Activated CD4-positive, alpha-beta T cell treated with anti-CD3 and anti-CD28 coated beads for 36 hours (primary cell): ENCODE results near the gene RBMS1. TPM values are rescaled to one million over a fixed set of nuclear protein-coding genes. Genes with fewer than 3 reads are reported as not detected.

Experiments
- ATAC-seq: fragments of 200-7000 bp; cut with Tn5 transposase; one replicate; pipeline ENCODE4 v1.10.0; 2021; ENCODE audit warnings: mild to moderate bottlenecking, moderate library complexity
- CTCF ChIA-PET: fragments of 350-600 bp; sonication (Branson Sonifier 250); formaldehyde crosslinking; loops from one replicate; lab custom pipeline; 2021; ENCODE audit warnings: antibody characterized with exemption; lab: Charles Lee
- POLR2A ChIA-PET: fragments of 350-600 bp; sonication (Branson Sonifier 250); formaldehyde crosslinking; loops from one replicate; lab custom pipeline; 2021; ENCODE audit warnings: antibody characterized with exemption, inconsistent platforms; lab: Charles Lee
- DNase-seq: peaks from one replicate; pipeline ENCODE4 v3.0.0-alpha.2; 2020
- H3K27ac Mint-ChIP-seq: one replicate; pipeline ENCODE4 v1.8.0; 2021; ENCODE audit warnings: mixed read lengths
- H3K27me3 Mint-ChIP-seq: one replicate; pipeline ENCODE4 v1.8.0; 2021; ENCODE audit warnings: mixed read lengths
- H3K36me3 Mint-ChIP-seq: one replicate; pipeline ENCODE4 v1.8.0; 2021; ENCODE audit warnings: low read depth, mixed read lengths
- H3K4me1 Mint-ChIP-seq: one replicate; pipeline ENCODE4 v1.8.0; 2021; ENCODE audit warnings: mixed read lengths
- H3K4me3 Mint-ChIP-seq: one replicate; pipeline ENCODE4 v1.8.0; 2021; ENCODE audit warnings: mild to moderate bottlenecking, moderate library complexity, mixed read lengths
- H3K9me3 Mint-ChIP-seq: one replicate; pipeline ENCODE4 v1.8.0; 2021; ENCODE audit warnings: low read depth, mixed read lengths
- intact Hi-C, 2 experiments: fragments of 100-400 bp; cut with DNase I in 1 of 2; cut with micrococcal nuclease in 1 of 2; formaldehyde crosslinking; loops; one replicate each; pipeline versions ENCODE4 v1.14.2 to v1.15.1; 2022 to 2024; cut with DNase I, micrococcal nuclease
- total RNA-seq, 2 experiments: library from RNA; stranded (reverse); gene quantifications; one replicate each; pipeline ENCODE4 v1.2.3, GENCODE V29; 2021

Gene RBMS1
- 10 to 100 TPM; 39.3 to 47.7 TPM for total RNA-seq

- H3K4me3 Mint-ChIP-seq, result peak within 1 kb of the TSS; percentile 91
- ChIA-PET CTCF (interaction anchor here (1.0 kb wide), 1 partner anchor 21 kb away, joined by 3 read pairs; no protein-coding TSS in a partner anchor), POLR2A (interaction anchor here (0.7 kb wide), 1 partner anchor 650 kb away, joined by 3 read pairs; no protein-coding TSS in a partner anchor)
- ATAC-seq (peak; percentile 31), DNase-seq (peak; percentile 70)
- intact Hi-C loops, result loop anchor here (2.0 to 10.0 kb wide), 5 partner anchors 65 to 671 kb away; partner anchors contain the start of gene TANK (in 2 of the 2)
- no peaks in the 10 kb centered on the region for H3K36me3 Mint-ChIP-seq
- H3K27ac Mint-ChIP-seq, result peak within 1 kb of the TSS; percentile 65
- peaks cover 48% of the 10 kb centered on the region for H3K4me1 Mint-ChIP-seq
- no peaks in the 10 kb centered on the region for H3K9me3 Mint-ChIP-seq
- H3K27me3 Mint-ChIP-seq, result peaks cover 2% of the 10 kb centered on the region
Measured at GRCh38 chr2:160493227-160494028, at the start of gene RBMS1. RBMS1 (minus strand) TSS chr2:160493807; CDS start chr2:160493363, 444 bp downstream.

- no peak for ATAC-seq
- no peak for DNase-seq
- CTCF ChIA-PET, result interaction anchor here (0.6 to 1.2 kb wide), 2 partner anchors 86 to 452 kb away, joined by 3 read pairs; no protein-coding TSS in a partner anchor
- Mint-ChIP-seq H3K9me3 (peaks cover 1% of the 10 kb centered on the region), H3K4me1 (no peaks in the 10 kb centered on the region), H3K36me3 (no peaks in the 10 kb centered on the region), H3K27me3 (no peaks in the 10 kb centered on the region), H3K27ac (no peak overlapping the region), H3K4me3 (no peak overlapping the region)
- POLR2A ChIA-PET, result interaction anchor here (0.7 kb wide), 1 partner anchor 162 kb away, joined by 3 read pairs; no protein-coding TSS in a partner anchor
- intact Hi-C loops, result no loop called here
Measured at GRCh38 chr2:160541745-160542144, 48.1 kb upstream of the RBMS1 start.

- Mint-ChIP-seq H3K9me3 (no peaks in the 10 kb centered on the region), H3K4me1 (peaks cover 3% of the 10 kb centered on the region), H3K4me3 (no peak overlapping the region), H3K36me3 (no peaks in the 10 kb centered on the region), H3K27me3 (no peaks in the 10 kb centered on the region), H3K27ac (no peak overlapping the region)
- no peak for ATAC-seq
- intact Hi-C loops, result no loop called here
- POLR2A ChIA-PET, result no interaction called here
- CTCF ChIA-PET, result no interaction called here
- DNase-seq, result no peak
Measured at GRCh38 chr2:160538559-160539355, 45.1 kb upstream of the RBMS1 start.

GRCh38 chr2:160538115-160538514 lies 44.5 kb upstream of the RBMS1 start:
- intact Hi-C loops, result no loop called here
- H3K27me3 Mint-ChIP-seq, result no peaks in the 10 kb centered on the region

GRCh38 chr2:160534996-160535395 lies 41.4 kb upstream of the RBMS1 start:
- intact Hi-C loops, result no loop called here
- no peak overlapping the region for H3K4me3 Mint-ChIP-seq
- no peaks in the 10 kb centered on the region for H3K9me3 Mint-ChIP-seq
- no peaks in the 10 kb centered on the region for H3K36me3 Mint-ChIP-seq
- H3K27me3 Mint-ChIP-seq, result no peaks in the 10 kb centered on the region
- CTCF ChIA-PET, result interaction anchor here (0.7 kb wide), 2 partner anchors 85 to 211 kb away, joined by 3 read pairs; no protein-coding TSS in a partner anchor
- H3K27ac Mint-ChIP-seq, result no peak overlapping the region
- POLR2A ChIA-PET, result no interaction called here
- ATAC-seq (no peak), DNase-seq (no peak)
- H3K4me1 Mint-ChIP-seq, result peaks cover 3% of the 10 kb centered on the region

More at GRCh38 chr2:160538115-160538514, 44.5 kb upstream of the RBMS1 start:
- DNase-seq (no peak), ATAC-seq (no peak)
- Mint-ChIP-seq H3K27ac (no peak overlapping the region), H3K9me3 (no peaks in the 10 kb centered on the region), H3K4me1 (peaks cover 3% of the 10 kb centered on the region), H3K4me3 (no peak overlapping the region), H3K36me3 (no peaks in the 10 kb centered on the region)
- ChIA-PET CTCF (no interaction called here), POLR2A (no interaction called here)

GRCh38 chr2:160534249-160534648 lies 40.6 kb upstream of the RBMS1 start:
- peaks cover 3% of the 10 kb centered on the region for H3K4me1 Mint-ChIP-seq
- intact Hi-C loops, result no loop called here
- no peaks in the 10 kb centered on the region for H3K27me3 Mint-ChIP-seq
- POLR2A ChIA-PET, result no interaction called here
- CTCF ChIA-PET, result interaction anchor here (0.6 to 0.7 kb wide), 3 partner anchors 84 to 518 kb away, joined by 3 read pairs; no protein-coding TSS in a partner anchor
- H3K36me3 Mint-ChIP-seq, result no peaks in the 10 kb centered on the region
- no peaks in the 10 kb centered on the region for H3K9me3 Mint-ChIP-seq
- H3K4me3 Mint-ChIP-seq, result no peak overlapping the region
- ATAC-seq (no peak), DNase-seq (no peak)
- H3K27ac Mint-ChIP-seq, result no peak overlapping the region

GRCh38 chr2:160533482-160533881 lies 39.9 kb upstream of the RBMS1 start:
- intact Hi-C loops, result no loop called here
- CTCF ChIA-PET, result interaction anchor here (0.6 kb wide), 1 partner anchor 517 kb away, joined by 3 read pairs; no protein-coding TSS in a partner anchor
- POLR2A ChIA-PET, result no interaction called here
- ATAC-seq, result no peak
- no peak overlapping the region for H3K27ac Mint-ChIP-seq
- DNase-seq, result no peak
- no peaks in the 10 kb centered on the region for H3K9me3 Mint-ChIP-seq
- no peaks in the 10 kb centered on the region for H3K27me3 Mint-ChIP-seq
- H3K36me3 Mint-ChIP-seq, result no peaks in the 10 kb centered on the region
- no peak overlapping the region for H3K4me3 Mint-ChIP-seq
- H3K4me1 Mint-ChIP-seq, result peaks cover 3% of the 10 kb centered on the region

GRCh38 chr2:160532388-160532787 lies 38.8 kb upstream of the RBMS1 start:
- H3K4me1 Mint-ChIP-seq, result peaks cover 3% of the 10 kb centered on the region
- no peaks in the 10 kb centered on the region for H3K36me3 Mint-ChIP-seq
- H3K4me3 Mint-ChIP-seq, result no peak overlapping the region
- intact Hi-C loops, result no loop called here
- no peak for ATAC-seq
- H3K27ac Mint-ChIP-seq, result no peak overlapping the region
- ChIA-PET POLR2A (no interaction called here), CTCF (no interaction called here)
- H3K9me3 Mint-ChIP-seq, result no peaks in the 10 kb centered on the region
- H3K27me3 Mint-ChIP-seq, result no peaks in the 10 kb centered on the region
- DNase-seq, result no peak

GRCh38 chr2:160522951-160523710 lies 29.5 kb upstream of the RBMS1 start:
- peak; percentile 66 for ATAC-seq
- no peaks in the 10 kb centered on the region for H3K9me3 Mint-ChIP-seq
- intact Hi-C loops, result no loop called here
- no peak overlapping the region for H3K27ac Mint-ChIP-seq
- no peaks in the 10 kb centered on the region for H3K36me3 Mint-ChIP-seq
- CTCF ChIA-PET, result interaction anchor here (1.0 to 1.3 kb wide), 2 partner anchors 13 to 19 kb away, joined by 3 read pairs; no protein-coding TSS in a partner anchor
- no peak for DNase-seq
- no peak overlapping the region for H3K4me3 Mint-ChIP-seq
- POLR2A ChIA-PET, result no interaction called here
- no peaks in the 10 kb centered on the region for H3K27me3 Mint-ChIP-seq
- H3K4me1 Mint-ChIP-seq, result no peaks in the 10 kb centered on the region

- ATAC-seq, result no peak
- ChIA-PET POLR2A (interaction anchor here (0.6 kb wide), 1 partner anchor 100 kb away, joined by 3 read pairs; no protein-coding TSS in a partner anchor), CTCF (interaction anchor here (0.5 to 1.2 kb wide), 3 partner anchors 12 to 448 kb away, joined by 3 to 5 read pairs (median 4); no protein-coding TSS in a partner anchor)
- H3K36me3 Mint-ChIP-seq, result no peaks in the 10 kb centered on the region
- H3K27ac Mint-ChIP-seq, result no peak overlapping the region
- no peak overlapping the region for H3K4me3 Mint-ChIP-seq
- intact Hi-C loops, result loop anchor here in 1 of 2 experiments (5.0 kb wide), 1 partner anchor 135 kb away; no protein-coding TSS in a partner anchor
- DNase-seq, result no peak
- peaks cover 29% of the 10 kb centered on the region for H3K4me1 Mint-ChIP-seq
- no peaks in the 10 kb centered on the region for H3K9me3 Mint-ChIP-seq
- H3K27me3 Mint-ChIP-seq, result no peaks in the 10 kb centered on the region
Measured at GRCh38 chr2:160517731-160518130, 24.1 kb upstream of the RBMS1 start.
